H1 (cell line): ENCODE measurements around the gene ARHGAP6. TPM values are rescaled to one million over a fixed set of nuclear protein-coding genes. Genes with fewer than 3 reads are reported as not detected.

Experiments
- CTCF ChIA-PET: fragments of 300-600 bp; sonication (Branson Sonifier 250); formaldehyde crosslinking; loops from one replicate; lab custom pipeline; 2021; ENCODE audit not compliant: partially characterized antibody; lab: Charles Lee
- POLR2A ChIA-PET: fragments of 300-600 bp; sonication (Branson Sonifier 250); formaldehyde crosslinking; loops from one replicate; lab custom pipeline; 2021; ENCODE audit warnings: inconsistent platforms; ENCODE audit not compliant: partially characterized antibody; lab: Charles Lee
- DNase-seq, 2 experiments: peaks; one replicate each; pipeline versions ENCODE4 v3.0.0 to v3.0.0-alpha.2; 2010 to 2022; ENCODE audit warnings: low spot score in 2 of 2, low read depth in 1 of 2, mixed read lengths in 1 of 2
- FAIRE-seq: peaks from 2 replicates; lab custom pipeline; 2011; peaks lifted over from hg19 to GRCh38; lab: Jason Lieb, UNC
- H2AFZ ChIP-seq: 2 replicates; pipeline ENCODE4 v1.8.1; 2012; ENCODE audit warnings: low read length, inconsistent platforms
- H2AK5ac ChIP-seq: 2 replicates; pipeline ENCODE4 v1.6.1; 2013; ENCODE audit warnings: low read depth, low read length
- H2BK120ac ChIP-seq: replicated peaks from 2 replicates; pipeline ENCODE3; 2013; ENCODE audit warnings: low read depth, low read length, inconsistent platforms
- H2BK12ac ChIP-seq: 2 replicates; pipeline ENCODE4 v1.6.1; 2013; ENCODE audit warnings: low read depth, low read length
- H2BK15ac ChIP-seq: 2 replicates; pipeline ENCODE4 v1.6.1; 2013; ENCODE audit warnings: low read length
- H2BK20ac ChIP-seq: 2 replicates; pipeline ENCODE4 v1.6.1; 2013; ENCODE audit warnings: low read length
- H2BK5ac ChIP-seq: 2 replicates; pipeline ENCODE4 v1.6.1; 2013; ENCODE audit warnings: low read depth, low read length
- H3K14ac ChIP-seq: 2 replicates; pipeline ENCODE4 v1.6.1; 2013; ENCODE audit warnings: inconsistent platforms; ENCODE audit not compliant: insufficient read length
- H3K18ac ChIP-seq: 2 replicates; pipeline ENCODE4 v1.6.1; 2013; ENCODE audit warnings: low read length; ENCODE audit errors: extremely low read depth
- H3K23ac ChIP-seq: 2 replicates; pipeline ENCODE4 v1.6.1; 2013; ENCODE audit warnings: inconsistent platforms; ENCODE audit not compliant: insufficient read length
- H3K23me2 ChIP-seq: 2 replicates; pipeline ENCODE4 v1.6.1; 2013; ENCODE audit warnings: low read depth, low read length
- H3K27ac ChIP-seq: 2 replicates; pipeline ENCODE4 v1.6.1; 2011; ENCODE audit warnings: low read depth, low read length, inconsistent platforms
- H3K27me3 ChIP-seq, 4 experiments: replicated peaks in 1 of 4; 1 replicate in 1 of 4; 2 replicates in 3 of 4; pipeline versions ENCODE4 v1.6.1 to v1.8.1; 2011 to 2013; ENCODE audit warnings: low read length in 3 of 4, mild to moderate bottlenecking in 3 of 4, inconsistent platforms in 2 of 4, mixed read lengths in 2 of 4, moderate library complexity in 1 of 4; ENCODE audit not compliant: control insufficient read depth in 3 of 4, insufficient read depth in 3 of 4; ENCODE audit errors: extremely low read depth in 1 of 4
- H3K36me3 ChIP-seq, 4 experiments: 2 replicates each; pipeline versions ENCODE4 v1.6.1 to v1.8.1; 2011 to 2013; ENCODE audit warnings: mild to moderate bottlenecking in 4 of 4, low read length in 3 of 4, moderate library complexity in 2 of 4, control low read depth in 1 of 4, inconsistent platforms in 1 of 4; ENCODE audit not compliant: insufficient read depth in 4 of 4, control insufficient read depth in 2 of 4
- H3K4ac ChIP-seq: replicated peaks from 2 replicates; pipeline ENCODE3; 2013; ENCODE audit warnings: low read length, low read depth, mixed read lengths, inconsistent platforms; ENCODE audit not compliant: insufficient read length
- H3K4me1 ChIP-seq, 4 experiments: replicated peaks in 1 of 4; 1 replicate in 1 of 4; 2 replicates in 3 of 4; pipeline versions ENCODE4 v1.6.1 to v1.8.1; 2011 to 2013; ENCODE audit warnings: low read length in 3 of 4, inconsistent platforms in 2 of 4, mixed read lengths in 1 of 4; ENCODE audit not compliant: insufficient read depth in 4 of 4, control insufficient read depth in 3 of 4
- H3K4me2 ChIP-seq, 2 experiments: 2 replicates each; pipeline versions ENCODE4 v1.6.1 to v1.8.1; 2011 to 2013; ENCODE audit warnings: low read depth in 2 of 2, low read length in 2 of 2, control low read depth in 1 of 2, inconsistent platforms in 1 of 2, mild to moderate bottlenecking in 1 of 2; ENCODE audit not compliant: insufficient read depth in 1 of 2
- H3K4me3 ChIP-seq, 4 experiments: fragments of 200-600, 300-600 bp in 1 of 4; sonication (generic), shearing (Covaris generic), sonication (Bioruptor Twin) in 1 of 4; 2 replicates each; pipeline versions ENCODE4 v1.5.1 to v1.8.1; 2011 to 2016; ENCODE audit warnings: low read length in 4 of 4, low read depth in 3 of 4, control low read depth in 2 of 4, inconsistent platforms in 2 of 4, mild to moderate bottlenecking in 2 of 4, mixed read lengths in 1 of 4, moderate library complexity in 1 of 4; ENCODE audit not compliant: insufficient read depth in 2 of 4; ENCODE audit errors: extremely low read depth in 1 of 4
- H3K56ac ChIP-seq: replicated peaks from 2 replicates; pipeline ENCODE3; 2013; ENCODE audit warnings: low read depth, mild to moderate bottlenecking, mixed read lengths, low read length, inconsistent platforms; ENCODE audit not compliant: insufficient read length
- H3K79me1 ChIP-seq: 2 replicates; pipeline ENCODE4 v1.6.1; 2013; ENCODE audit warnings: low read depth, low read length, control low read depth
- H3K79me2 ChIP-seq, 2 experiments: 2 replicates each; pipeline versions ENCODE4 v1.6.1 to v1.8.1; 2012 to 2013; ENCODE audit warnings: low read length in 2 of 2, mild to moderate bottlenecking in 2 of 2, inconsistent platforms in 1 of 2; ENCODE audit not compliant: insufficient read depth in 2 of 2, control insufficient read depth in 1 of 2
- H3K9ac ChIP-seq, 4 experiments: replicated peaks in 1 of 4; 1 replicate in 1 of 4; 2 replicates in 3 of 4; pipeline versions ENCODE4 v1.6.1 to v1.8.1; 2011 to 2013; ENCODE audit warnings: low read depth in 3 of 4, low read length in 3 of 4, control low read depth in 2 of 4, mild to moderate bottlenecking in 2 of 4, moderate library complexity in 2 of 4, inconsistent platforms in 1 of 4; ENCODE audit errors: extremely low read depth in 1 of 4
- H3K9me3 ChIP-seq, 2 experiments: 2 replicates each; pipeline versions ENCODE4 v1.6.1 to v1.8.1; 2012 to 2013; ENCODE audit warnings: mild to moderate bottlenecking in 2 of 2, moderate library complexity in 2 of 2, control low read depth in 1 of 2, inconsistent platforms in 1 of 2, low read depth in 1 of 2, low read length in 1 of 2, mixed read lengths in 1 of 2; ENCODE audit not compliant: insufficient read depth in 2 of 2
- H4K20me1 ChIP-seq, 2 experiments: replicated peaks in 1 of 2; 2 replicates each; pipeline versions ENCODE3 to v1.8.1; 2011 to 2013; ENCODE audit warnings: inconsistent platforms in 2 of 2, low read length in 2 of 2, mild to moderate bottlenecking in 1 of 2; ENCODE audit not compliant: insufficient read depth in 2 of 2, control insufficient read depth in 1 of 2
- H4K5ac ChIP-seq: 2 replicates; pipeline ENCODE4 v1.6.1; 2013; ENCODE audit warnings: low read length, low read depth, mixed read lengths, inconsistent platforms; ENCODE audit not compliant: insufficient read length
- H4K8ac ChIP-seq: 2 replicates; pipeline ENCODE4 v1.8.0; 2013; ENCODE audit warnings: mild to moderate bottlenecking, moderate library complexity, low read length, inconsistent platforms; ENCODE audit not compliant: insufficient read depth; ENCODE audit errors: extremely low read depth
- H4K91ac ChIP-seq: replicated peaks from 2 replicates; pipeline ENCODE3; 2013; ENCODE audit warnings: low read length, mixed read lengths, inconsistent platforms; ENCODE audit not compliant: insufficient read length
- BCL11A ChIP-seq, 2 experiments: IDR thresholded peaks; one replicate each; pipeline ENCODE4 v1.6.1; 2011; ENCODE audit warnings: low read depth in 2 of 2, low read length in 2 of 2, mild to moderate bottlenecking in 2 of 2
- RBBP5 ChIP-seq: IDR thresholded peaks from 2 replicates; pipeline ENCODE4 v1.7.1; 2012; ENCODE audit warnings: low read depth, mild to moderate bottlenecking, inconsistent platforms, low read length, moderate library complexity, borderline replicate concordance
- RXRA ChIP-seq: IDR thresholded peaks from 2 replicates; pipeline ENCODE4 v1.6.1; 2011; ENCODE audit warnings: low read depth, mild to moderate bottlenecking, low read length, moderate library complexity; ENCODE audit not compliant: insufficient read depth
- SUZ12 ChIP-seq: fragments of 200-600 bp; sonication (generic); IDR thresholded peaks from 2 replicates; pipeline ENCODE4 v1.6.1; 2012; ENCODE audit warnings: mild to moderate bottlenecking, inconsistent platforms, low read length, moderate library complexity, mixed read lengths
- WGBS, 2 experiments: shearing (Covaris generic) in 1 of 2; methylation state at CpG; one replicate each; pipeline versions ENCODE4 v1.1.6 to v1.1.7; 2013 to 2015; ENCODE audit warnings: low lambda C conversion rate in 2 of 2, mixed read lengths in 2 of 2, inconsistent platforms in 1 of 2, low coverage in 1 of 2, missing lambda C conversion rate in 1 of 2; ENCODE audit not compliant: insufficient replicate concordance in 2 of 2, insufficient coverage in 1 of 2, insufficient read length in 1 of 2; ENCODE audit errors: extremely low coverage in 1 of 2, missing lambda C conversion rate in 1 of 2; 5-methylcytosine and 5-hydroxymethylcytosine counted together
- polyA plus RNA-seq, 7 experiments: library from polyadenylated mRNA; depleted of rRNA in 3 of 7; stranded (reverse) in 5 of 7; unstranded in 2 of 7; fragments of >200 nt in 5 of 7; fragments of 200-250 nt in 2 of 7; gene quantifications; 1 replicate in 5 of 7; 2 replicates in 1 of 7; 4 replicates in 1 of 7; pipeline versions ENCODE4 v1.2.1 to v1.2.3, GENCODE V29; 2011 to 2013; ENCODE audit warnings: missing spikeins in 2 of 7, mixed read lengths in 2 of 7
- total RNA-seq: library from RNA; stranded (reverse); fragmentation: NEBNext Ultra II Directional; extraction: Animal tissue kit (Norgen Biotek cat#: 25700); gene quantifications from 2 replicates; pipeline ENCODE4 v1.2.1, GENCODE V29; 2021
- TF ChIP-seq, protein P1 (sequence below), 3 experiments: IDR thresholded peaks; 1 replicate in 2 of 3; 2 replicates in 1 of 3; pipeline versions ENCODE4 v1.5.1 to v1.6.1; 2011; ENCODE audit warnings: low read length in 3 of 3, mild to moderate bottlenecking in 3 of 3, inconsistent platforms in 2 of 3, low read depth in 1 of 3, moderate library complexity in 1 of 3; ENCODE audit not compliant: insufficient read depth in 1 of 3; ENCODE audit errors: control extremely low read depth in 1 of 3

ARHGAP6 gene
- total and polyA plus RNA-seq, 2 of the 8 experiments (the other 6 are each of a cell fraction or from before 2014, with no cell fraction given): 0.35 to 0.82 TPM

DNA sequence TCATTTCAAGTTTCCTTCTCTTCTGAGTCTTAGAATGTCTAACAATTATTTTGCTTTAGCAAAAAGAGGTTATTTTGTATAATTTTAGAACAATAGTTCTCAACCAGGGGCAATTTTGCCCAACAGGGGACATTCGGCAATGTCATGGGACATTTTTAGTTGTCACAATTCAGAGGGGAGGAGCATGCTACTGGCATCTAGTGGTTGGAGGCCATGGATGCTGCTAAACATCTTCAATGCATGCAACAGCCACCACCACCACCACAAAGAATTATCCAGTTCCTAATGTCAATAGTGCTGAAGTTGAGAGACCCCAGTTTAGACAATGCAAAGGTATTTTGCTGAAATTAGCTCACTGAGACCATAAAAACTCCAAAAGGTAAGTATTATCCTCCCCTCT is 122.5 kb downstream of the ARHGAP6 start:
- Histone ChIP-seq H2BK5ac (no peak overlapping the region), H3K4me2 (no peak overlapping the region), H4K20me1 (no peaks in the 10 kb centered on the region), H4K91ac (no peak overlapping the region), H3K79me2 (no peaks in the 10 kb centered on the region), H3K4me1 (no peaks in the 10 kb centered on the region), H2AK5ac (no peak overlapping the region), H3K9ac (no peak overlapping the region), H3K56ac (no peak overlapping the region), H4K5ac (no peak overlapping the region), H3K4me3 (no peak overlapping the region), H2BK15ac (no peak overlapping the region), H2BK12ac (no peak overlapping the region), H3K36me3 (no peaks in the 10 kb centered on the region), H2AFZ (no peak overlapping the region), H3K9me3 (no peaks in the 10 kb centered on the region), H2BK120ac (no peak overlapping the region), H3K23ac (no peak overlapping the region), H3K23me2 (no peaks in the 10 kb centered on the region), H4K8ac (no peak overlapping the region), H2BK20ac (no peak overlapping the region), H3K79me1 (no peaks in the 10 kb centered on the region), H3K27me3 (no peaks in the 10 kb centered on the region; a peak in 3 of 7 replicates), H3K18ac (no peak overlapping the region), H3K27ac (no peak overlapping the region), H3K4ac (no peak overlapping the region), H3K14ac (no peak overlapping the region)
- TF ChIP-seq RXRA (no peak), BCL11A (IDR thresholded peaks at IDR 0.05; ENCODE audit: low read depth in 2 of 2, low read length in 2 of 2) (no peak), RBBP5 (no peak), SUZ12 (no peak)
- TF ChIP-seq, protein P1, sequence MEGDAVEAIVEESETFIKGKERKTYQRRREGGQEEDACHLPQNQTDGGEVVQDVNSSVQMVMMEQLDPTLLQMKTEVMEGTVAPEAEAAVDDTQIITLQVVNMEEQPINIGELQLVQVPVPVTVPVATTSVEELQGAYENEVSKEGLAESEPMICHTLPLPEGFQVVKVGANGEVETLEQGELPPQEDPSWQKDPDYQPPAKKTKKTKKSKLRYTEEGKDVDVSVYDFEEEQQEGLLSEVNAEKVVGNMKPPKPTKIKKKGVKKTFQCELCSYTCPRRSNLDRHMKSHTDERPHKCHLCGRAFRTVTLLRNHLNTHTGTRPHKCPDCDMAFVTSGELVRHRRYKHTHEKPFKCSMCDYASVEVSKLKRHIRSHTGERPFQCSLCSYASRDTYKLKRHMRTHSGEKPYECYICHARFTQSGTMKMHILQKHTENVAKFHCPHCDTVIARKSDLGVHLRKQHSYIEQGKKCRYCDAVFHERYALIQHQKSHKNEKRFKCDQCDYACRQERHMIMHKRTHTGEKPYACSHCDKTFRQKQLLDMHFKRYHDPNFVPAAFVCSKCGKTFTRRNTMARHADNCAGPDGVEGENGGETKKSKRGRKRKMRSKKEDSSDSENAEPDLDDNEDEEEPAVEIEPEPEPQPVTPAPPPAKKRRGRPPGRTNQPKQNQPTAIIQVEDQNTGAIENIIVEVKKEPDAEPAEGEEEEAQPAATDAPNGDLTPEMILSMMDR (IDR thresholded peaks at IDR 0.05; ENCODE audit: control extremely low read depth in 1 of 3, insufficient read depth in 1 of 3, low read depth in 1 of 3, low read length in 3 of 3): 0 out of 4 replicates have a peak, but pooled peaks of 1 of the 3 experiments have one; percentile 10
- FAIRE-seq: no peak
- POLR2A ChIA-PET: no interaction called here
- 75% methylated on average over 1 of the region's 1 CpG; no CpG with 5 or more reads in 1 of the 2 experiments for WGBS, 2 experiments
- no peak for DNase-seq
- CTCF ChIA-PET: no interaction called here
